HG02678 (cell line): ENCODE measurements around the gene STON2.
"Not testable (repeated sequence)": the region's sequence is repeated elsewhere in the genome, so short reads cannot be mapped to it uniquely, and the experiment has no call there.

Source experiments
- ATAC-seq: cut with Tn5 transposase; IDR thresholded peaks from one replicate; pipeline ENCODE4 v1.9.1; 2021; ENCODE audit warnings: mild to moderate bottlenecking, moderate library complexity; ENCODE audit not compliant: unreplicated experiment

Gene STON2

GRCh38 chr14:81273521-81273920, 126.6 kb downstream of the STON2 start:
- no peak for ATAC-seq

DNA sequence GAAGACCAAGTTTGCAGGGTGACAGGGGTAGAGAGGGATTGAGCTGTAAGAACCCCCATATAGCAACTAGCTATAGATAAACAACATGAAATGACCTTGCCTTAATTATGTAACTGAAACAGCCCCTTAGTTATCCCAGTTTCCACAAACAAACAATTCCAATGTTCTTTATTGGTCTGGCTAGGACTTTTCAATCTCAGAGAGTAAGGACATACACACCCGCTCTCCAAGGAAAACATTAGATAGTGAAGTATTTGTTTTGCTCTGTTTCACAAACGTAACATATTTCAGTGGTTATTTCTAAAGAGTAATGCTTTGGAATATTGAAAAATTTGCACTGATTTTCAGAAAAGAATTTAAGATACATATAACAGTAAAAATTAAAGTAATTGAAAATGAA, 127.8 kb downstream of the STON2 start:
- no peak for ATAC-seq

GRCh38 chr14:81269979-81270375, 130.1 kb downstream of the STON2 start:
- ATAC-seq = no peak

GRCh38 chr14:81269100-81269978, 130.8 kb downstream of the STON2 start:
- ATAC-seq = peak; percentile 78

DNA sequence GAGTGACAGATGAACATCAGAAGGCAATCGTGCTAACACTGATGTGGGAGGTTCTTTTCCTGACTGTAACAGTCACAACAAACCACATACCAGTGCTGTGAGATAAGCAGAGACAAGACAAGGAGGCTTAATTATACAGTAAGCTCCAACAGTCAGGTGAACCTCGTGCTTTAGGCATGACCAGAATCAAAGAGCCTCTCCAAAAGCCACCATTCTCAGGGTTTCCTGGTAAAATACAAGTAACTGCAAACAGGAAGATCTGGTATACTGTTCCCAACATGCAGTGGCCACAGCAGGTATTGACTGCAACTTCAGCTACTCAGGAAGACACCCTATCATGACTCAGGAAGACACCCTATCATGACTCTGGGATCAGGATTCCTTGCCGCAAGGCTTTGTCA, 132.1 kb downstream of the STON2 start:
- no peak for ATAC-seq

GRCh38 chr14:81265636-81266169, 134.4 kb downstream of the STON2 start:
- no peak for ATAC-seq

DNA sequence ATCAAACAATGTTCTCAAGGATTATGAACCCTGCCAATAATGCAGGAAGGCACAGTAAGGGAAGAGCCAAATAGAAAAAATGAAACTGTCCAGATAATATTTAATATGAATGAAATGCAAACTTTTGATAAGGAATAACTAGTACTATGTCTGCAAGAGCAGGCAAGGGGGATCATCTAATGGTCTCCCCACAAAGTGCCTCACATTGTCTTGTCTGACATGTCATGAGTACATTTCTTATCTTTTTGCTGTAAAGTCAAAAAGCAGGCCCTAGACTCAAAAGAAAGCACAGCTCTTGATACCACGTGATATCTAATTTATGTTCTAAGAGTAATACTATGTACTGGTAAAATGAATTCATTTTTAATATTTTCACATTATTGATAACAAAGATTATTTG, 135.5 kb downstream of the STON2 start:
- ATAC-seq = no peak

DNA sequence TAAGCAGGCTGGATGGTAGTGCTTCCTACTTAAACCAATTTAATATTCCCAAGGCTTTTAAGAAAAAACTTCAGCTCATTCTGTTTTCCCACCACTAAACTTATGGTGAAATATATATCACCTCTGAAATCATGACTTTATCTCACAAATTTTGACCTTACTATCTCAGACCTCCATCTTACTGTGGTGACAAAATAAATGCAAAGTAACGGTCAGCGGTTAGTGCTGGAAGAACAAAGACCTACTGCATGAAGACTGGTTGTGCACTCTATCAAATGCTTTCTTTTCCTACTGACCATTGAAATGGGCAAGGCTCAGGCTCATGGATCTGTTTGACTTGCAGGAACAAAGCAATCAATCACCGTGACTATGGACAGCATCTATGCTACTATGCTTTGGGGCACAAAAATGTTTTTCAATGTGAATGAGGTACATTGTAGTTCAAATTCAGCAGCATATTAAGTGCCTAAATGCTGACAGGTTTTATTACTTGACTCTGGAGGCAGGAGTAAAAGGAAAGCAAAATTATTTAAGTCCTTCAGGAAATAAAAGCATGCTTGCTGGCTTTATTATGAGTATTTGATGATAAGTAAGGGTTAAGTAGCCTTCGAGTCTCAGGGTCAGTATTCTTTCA, 136.2 kb downstream of the STON2 start:
- ATAC-seq = no peak

DNA sequence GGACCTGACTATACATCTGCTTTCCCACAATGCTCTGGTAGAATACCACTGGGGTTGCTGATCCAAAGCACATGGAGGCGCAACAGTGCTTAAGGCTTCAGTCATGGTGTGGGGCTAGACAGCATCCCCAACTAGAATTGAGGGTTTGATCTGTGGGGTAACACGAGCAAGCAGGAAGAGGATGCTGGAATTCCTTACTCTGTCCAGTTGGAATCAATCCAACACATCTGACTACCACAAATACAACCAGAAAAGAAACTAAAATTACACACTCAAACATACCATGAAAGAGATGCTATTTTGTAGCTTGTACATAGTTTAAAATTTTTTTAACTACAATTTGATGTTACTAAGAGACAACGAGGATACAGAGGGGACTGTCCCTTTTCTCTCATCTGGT, 138.9 kb downstream of the STON2 start:
- no peak for ATAC-seq

GRCh38 chr14:81260732-81261131, 139.4 kb downstream of the STON2 start:
- no peak for ATAC-seq

GRCh38 chr14:81256289-81256960, 143.7 kb downstream of the STON2 start:
- no peak for ATAC-seq

DNA sequence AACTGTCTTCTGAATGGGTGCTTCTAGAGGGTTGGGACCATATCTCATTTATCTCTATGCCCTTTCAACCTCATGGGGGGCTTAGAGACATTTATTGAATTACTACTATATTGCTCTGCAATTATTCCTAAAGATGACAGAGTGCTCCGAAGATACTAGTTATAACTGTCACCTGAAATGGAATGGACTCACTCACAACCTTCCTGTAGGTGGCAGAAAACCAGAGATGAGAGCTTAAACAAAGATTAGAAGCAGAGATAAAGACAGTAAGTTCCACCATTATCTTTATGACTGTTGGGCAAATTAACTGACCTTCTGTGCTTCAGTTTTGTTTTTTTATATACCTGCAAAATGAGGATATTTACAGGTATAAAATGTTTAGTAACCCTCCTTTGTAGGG, 147.8 kb downstream of the STON2 start:
- ATAC-seq = no peak

- no peak for ATAC-seq
Observed at GRCh38 chr14:81247271-81247766, 152.8 kb downstream of the STON2 start.

- ATAC-seq = no peak
Observed at GRCh38 chr14:81246461-81247270, 153.5 kb downstream of the STON2 start.

- ATAC-seq = no peak
Observed at GRCh38 chr14:81245771-81246170, 154.4 kb downstream of the STON2 start.

DNA sequence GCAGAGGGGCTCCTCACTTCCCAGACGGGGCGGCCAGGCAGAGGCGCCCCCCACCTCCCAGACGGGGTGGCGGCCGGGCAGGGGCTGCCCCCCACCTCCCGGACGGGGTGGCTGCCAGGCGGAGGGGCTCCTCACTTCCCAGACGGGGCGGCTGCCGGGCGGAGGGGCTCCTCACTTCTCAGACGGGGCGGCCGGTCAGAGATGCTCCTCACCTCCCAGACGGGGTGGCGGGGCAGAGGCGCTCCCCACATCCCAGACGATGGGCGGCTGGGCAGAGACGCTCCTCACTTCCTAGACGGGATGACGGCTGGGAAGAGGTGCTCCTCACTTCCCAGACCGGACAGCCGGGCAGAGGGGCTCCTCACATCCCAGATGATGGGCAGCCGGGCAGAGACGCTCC, 155.7 kb downstream of the STON2 start:
- not testable (repeated sequence) for ATAC-seq

- no peak for ATAC-seq
Observed at GRCh38 chr14:81243499-81243898, 156.6 kb downstream of the STON2 start.

DNA sequence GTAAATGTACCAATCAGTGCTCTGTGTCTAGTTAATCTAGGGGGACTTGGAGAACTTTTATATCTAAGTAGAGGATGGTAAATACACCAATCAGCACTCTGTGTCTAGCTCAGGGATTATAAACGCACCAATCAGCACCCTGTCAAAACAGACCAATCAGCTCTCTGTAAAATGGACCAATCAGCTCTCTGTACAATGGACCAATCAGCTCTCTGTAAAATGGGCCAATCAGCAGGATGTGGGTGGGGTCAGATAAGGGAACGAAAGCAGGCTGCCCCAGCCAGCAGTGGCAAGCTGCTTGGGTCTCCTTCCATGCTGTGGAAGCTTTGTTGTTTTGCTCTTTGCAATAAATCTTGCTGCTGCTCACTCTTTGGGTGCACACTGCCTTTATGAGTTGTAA, 163.3 kb downstream of the STON2 start:
- ATAC-seq = not testable (repeated sequence)

DNA sequence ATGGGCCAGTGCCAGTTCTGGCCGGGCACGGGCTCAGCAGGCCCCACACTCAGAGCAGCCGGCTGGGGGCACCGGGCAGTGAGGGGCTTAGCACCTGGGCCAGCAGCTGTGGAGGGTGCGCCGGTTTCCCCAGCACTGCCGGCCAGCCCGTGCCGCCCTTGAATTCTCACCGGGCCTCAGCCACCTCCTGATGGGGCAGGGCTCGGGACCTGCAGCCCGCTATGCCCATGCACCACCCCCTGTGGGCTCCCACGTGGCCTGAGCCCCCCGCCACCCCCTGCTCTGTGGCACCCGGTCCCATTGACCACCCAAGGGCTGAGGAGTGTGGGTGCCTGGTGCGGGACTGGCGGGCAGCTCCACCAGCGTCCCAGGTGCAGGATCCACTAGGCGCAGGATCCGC, 164.0 kb downstream of the STON2 start:
- no peak for ATAC-seq

GRCh38 chr14:81235096-81235495, 165.0 kb downstream of the STON2 start:
- ATAC-seq = no peak

- ATAC-seq = no peak
Observed at GRCh38 chr14:81234278-81234677, 165.8 kb downstream of the STON2 start.
